BJ (cell line): Measurements from ENCODE around the gene CFAP97. TPM values are rescaled to one million over a fixed set of nuclear protein-coding genes. Genes with fewer than 3 reads are reported as not detected.

Source experiments
- CTCF ChIA-PET: fragments of 350-600 bp; formaldehyde crosslinking; extraction: SDS; loops from one replicate; lab custom pipeline; 2021; ENCODE audit warnings: antibody characterized with exemption, inconsistent platforms; lab: Yijun Ruan, JAX
- POLR2A ChIA-PET: fragments of 300-600 bp; sonication (Branson Sonifier 250); formaldehyde crosslinking; extraction: SDS; loops from one replicate; lab custom pipeline; 2021; ENCODE audit warnings: antibody characterized with exemption; lab: Charles Lee
- DNase-seq: peaks from one replicate; pipeline ENCODE4 v3.0.0-alpha.2; 2011; ENCODE audit warnings: low read depth
- H3K27me3 ChIP-seq: 2 replicates; pipeline ENCODE4 v1.6.0; 2011; ENCODE audit warnings: low read length; ENCODE audit not compliant: control insufficient read depth, insufficient read depth
- H3K36me3 ChIP-seq: 2 replicates; pipeline ENCODE4 v1.5.1; 2011; ENCODE audit warnings: low read length; ENCODE audit not compliant: control insufficient read depth, insufficient read depth
- H3K4me3 ChIP-seq: 2 replicates; pipeline ENCODE4 v1.5.1; 2011; ENCODE audit warnings: low read depth, mild to moderate bottlenecking, control low read depth, low read length
- polyA plus RNA-seq: library from polyadenylated mRNA; depleted of rRNA; stranded (reverse); fragments of >200 nt; gene quantifications from 2 replicates; pipeline ENCODE4 v1.2.3, GENCODE V29; 2011
- TF ChIP-seq, protein P1 (sequence below): IDR thresholded peaks from 2 replicates; pipeline ENCODE4 v1.5.1; 2011; ENCODE audit warnings: low read depth, mild to moderate bottlenecking, control low read depth, inconsistent platforms, low read length, moderate library complexity; ENCODE audit not compliant: insufficient read depth

CFAP97 gene
- polyA plus RNA-seq, 1 experiment: 16.4 TPM

DNA sequence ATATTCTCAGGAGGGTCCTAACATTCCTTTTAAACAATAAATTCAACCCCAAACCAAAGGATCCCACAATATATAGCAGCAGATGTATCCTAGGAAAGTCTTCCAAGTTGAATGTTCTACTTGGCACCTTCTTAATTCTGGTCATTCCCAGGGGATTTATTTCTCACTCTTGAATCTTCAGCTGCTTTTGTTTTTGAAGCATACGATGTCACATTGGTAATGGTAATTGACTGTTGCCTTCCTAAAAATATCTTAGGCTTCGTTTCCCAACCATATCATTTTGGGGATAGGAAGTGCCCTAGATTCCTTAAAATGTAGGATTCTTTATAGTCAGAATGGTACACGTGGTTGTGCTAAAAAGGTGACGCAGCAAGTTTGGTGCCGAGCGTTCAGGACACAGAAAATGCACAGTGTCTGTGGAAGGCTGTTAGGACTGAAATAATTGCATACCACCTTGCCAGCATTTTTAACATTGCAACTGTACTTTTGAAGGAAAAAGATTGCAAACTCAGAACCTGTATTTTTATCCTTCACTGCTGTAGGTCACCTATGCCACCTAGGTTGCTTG is 13.7 kb upstream of the CFAP97 start:
- H3K36me3 ChIP-seq: no peaks in the 10 kb centered on the region
- H3K4me3 ChIP-seq: no peak overlapping the region
- CTCF ChIA-PET: interaction anchor here (0.8 kb wide), 1 partner anchor 87 kb away, joined by 5 read pairs; no protein-coding TSS in a partner anchor
- POLR2A ChIA-PET: no interaction called here
- TF ChIP-seq, protein P1, sequence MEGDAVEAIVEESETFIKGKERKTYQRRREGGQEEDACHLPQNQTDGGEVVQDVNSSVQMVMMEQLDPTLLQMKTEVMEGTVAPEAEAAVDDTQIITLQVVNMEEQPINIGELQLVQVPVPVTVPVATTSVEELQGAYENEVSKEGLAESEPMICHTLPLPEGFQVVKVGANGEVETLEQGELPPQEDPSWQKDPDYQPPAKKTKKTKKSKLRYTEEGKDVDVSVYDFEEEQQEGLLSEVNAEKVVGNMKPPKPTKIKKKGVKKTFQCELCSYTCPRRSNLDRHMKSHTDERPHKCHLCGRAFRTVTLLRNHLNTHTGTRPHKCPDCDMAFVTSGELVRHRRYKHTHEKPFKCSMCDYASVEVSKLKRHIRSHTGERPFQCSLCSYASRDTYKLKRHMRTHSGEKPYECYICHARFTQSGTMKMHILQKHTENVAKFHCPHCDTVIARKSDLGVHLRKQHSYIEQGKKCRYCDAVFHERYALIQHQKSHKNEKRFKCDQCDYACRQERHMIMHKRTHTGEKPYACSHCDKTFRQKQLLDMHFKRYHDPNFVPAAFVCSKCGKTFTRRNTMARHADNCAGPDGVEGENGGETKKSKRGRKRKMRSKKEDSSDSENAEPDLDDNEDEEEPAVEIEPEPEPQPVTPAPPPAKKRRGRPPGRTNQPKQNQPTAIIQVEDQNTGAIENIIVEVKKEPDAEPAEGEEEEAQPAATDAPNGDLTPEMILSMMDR: no peak
- H3K27me3 ChIP-seq: no peaks in the 10 kb centered on the region
- no peak for DNase-seq

DNA sequence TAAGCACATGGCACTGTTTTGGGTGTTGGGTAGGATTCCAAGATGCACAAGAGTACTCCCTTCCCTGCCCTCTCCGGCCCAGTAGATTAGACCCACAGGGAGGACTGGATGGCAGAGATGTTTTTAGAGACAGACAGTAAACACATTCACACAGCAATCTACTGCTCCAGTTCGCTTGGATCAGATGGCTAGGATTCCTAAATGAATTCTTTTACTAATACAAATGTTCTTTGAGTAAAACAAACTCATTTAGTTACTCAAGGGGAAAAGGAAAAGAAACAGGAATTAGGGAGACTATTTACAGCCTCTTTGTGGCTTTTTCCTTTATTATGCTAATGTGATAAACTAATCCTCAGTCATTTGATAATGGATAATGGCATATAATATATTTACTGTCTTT is 11.5 kb upstream of the CFAP97 start:
- ChIA-PET POLR2A (no interaction called here), CTCF (no interaction called here)
- TF ChIP-seq, protein P1: no peak
- Histone ChIP-seq H3K4me3 (no peak overlapping the region), H3K36me3 (no peaks in the 10 kb centered on the region), H3K27me3 (no peaks in the 10 kb centered on the region)
- DNase-seq: no peak

DNA sequence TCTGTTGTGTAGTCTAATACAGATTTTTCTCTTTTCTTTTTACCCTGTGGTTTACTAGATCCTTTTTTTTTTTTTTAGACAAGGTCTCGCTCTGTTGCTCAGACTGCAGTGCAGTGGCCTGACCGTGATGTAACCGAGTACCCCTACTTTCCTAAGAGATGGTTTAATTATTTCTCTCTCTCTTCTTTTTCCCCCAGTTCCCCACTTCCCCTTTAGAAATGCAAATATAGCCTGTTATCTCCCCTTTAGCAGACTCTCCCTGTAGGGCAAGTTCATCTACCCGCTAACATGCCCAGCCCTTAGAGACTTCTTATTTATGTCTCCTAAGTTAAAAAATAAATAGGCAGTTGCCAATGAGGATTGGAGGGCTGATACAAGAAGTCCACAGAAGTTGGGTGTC is 10.1 kb upstream of the CFAP97 start:
- Histone ChIP-seq H3K36me3 (no peaks in the 10 kb centered on the region), H3K4me3 (no peak overlapping the region), H3K27me3 (no peaks in the 10 kb centered on the region)
- TF ChIP-seq, protein P1: no peak
- POLR2A ChIA-PET: no interaction called here
- DNase-seq: no peak
- CTCF ChIA-PET: interaction anchor here (1.4 kb wide), 1 partner anchor 13 kb away, joined by 4 read pairs; no protein-coding TSS in a partner anchor

DNA sequence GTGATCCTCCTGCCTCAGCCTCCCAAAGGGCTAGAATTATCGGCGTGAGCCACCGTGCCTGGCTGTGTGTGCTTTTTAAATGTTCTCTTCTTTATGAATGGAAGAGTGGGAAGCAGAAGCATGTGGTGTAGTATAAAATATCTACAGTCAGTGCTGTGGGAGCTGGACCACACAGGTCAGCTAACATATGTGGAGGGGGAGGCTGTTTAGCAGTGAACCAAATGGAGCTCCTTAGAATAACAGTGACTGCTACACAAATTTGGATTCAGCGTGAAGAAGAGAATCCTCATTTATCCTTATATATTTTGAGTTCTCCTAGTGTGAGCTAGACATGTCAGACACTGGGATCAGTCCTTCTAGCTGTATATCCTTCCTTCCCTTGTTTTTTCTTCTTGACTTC is 8.8 kb upstream of the CFAP97 start:
- CTCF ChIA-PET: interaction anchor here (1.4 kb wide), 1 partner anchor 15 kb away, joined by 4 read pairs; no protein-coding TSS in a partner anchor
- TF ChIP-seq, protein P1: no peak
- POLR2A ChIA-PET: no interaction called here
- Histone ChIP-seq H3K4me3 (no peak overlapping the region), H3K36me3 (no peaks in the 10 kb centered on the region), H3K27me3 (no peaks in the 10 kb centered on the region)
- no peak for DNase-seq

- no peak for DNase-seq
- TF ChIP-seq, protein P1: no peak
- ChIA-PET POLR2A (no interaction called here), CTCF (no interaction called here)
- no peaks in the 10 kb centered on the region for H3K36me3 ChIP-seq
- no peaks in the 10 kb centered on the region for H3K27me3 ChIP-seq
- no peak overlapping the region for H3K4me3 ChIP-seq
Observed at GRCh38 chr4:185211641-185212040, 7.8 kb upstream of the CFAP97 start.
